ENCODE measurements around the gene NFE2L2.
"Not testable (repeated sequence)": the region's sequence is repeated elsewhere in the genome, so short reads cannot be mapped to it uniquely, and the experiment has no call there.

Gene NFE2L2

GRCh38 chr2:177254433-177255226, 9.9 kb downstream of the NFE2L2 start:
- DNase-seq (ENCODE audit: low spot score in 2 of 2) (no peak), ATAC-seq (no peak)
- Mint-ChIP-seq H3K4me1 (peaks cover 75% of the 10 kb centered on the region), H3K36me3 (peaks cover 88% of the 10 kb centered on the region), H3K9me3 (no peaks in the 10 kb centered on the region), H3K4me3 (no peak overlapping the region), H3K27ac (peak overlapping the region; percentile 44)

GRCh38 chr2:177253704-177254103, 10.8 kb downstream of the NFE2L2 start:
- Mint-ChIP-seq H3K4me1 (peaks cover 75% of the 10 kb centered on the region), H3K36me3 (peaks cover 86% of the 10 kb centered on the region), H3K4me3 (no peak overlapping the region), H3K27ac (peak overlapping the region; percentile 44), H3K9me3 (no peaks in the 10 kb centered on the region)
- DNase-seq (ENCODE audit: low spot score in 2 of 2) (no peak), ATAC-seq (no peak)

GRCh38 chr2:177252808-177253531, 11.6 kb downstream of the NFE2L2 start:
- H3K4me3 Mint-ChIP-seq = peak overlapping the region; percentile 40
- DNase-seq (ENCODE audit: low spot score in 2 of 2) (no peak), ATAC-seq (no peak)
- H3K27ac Mint-ChIP-seq = peak overlapping the region; percentile 72
- H3K4me1 Mint-ChIP-seq = peaks cover 75% of the 10 kb centered on the region
- H3K36me3 Mint-ChIP-seq = peaks cover 84% of the 10 kb centered on the region
- H3K9me3 Mint-ChIP-seq = no peaks in the 10 kb centered on the region

- DNase-seq (ENCODE audit: low spot score in 2 of 2) (no peak), ATAC-seq (no peak)
- peaks cover 62% of the 10 kb centered on the region for H3K4me1 Mint-ChIP-seq
- H3K36me3 Mint-ChIP-seq = peaks cover 81% of the 10 kb centered on the region
- no peaks in the 10 kb centered on the region for H3K9me3 Mint-ChIP-seq
- peak overlapping the region; percentile 72 for H3K27ac Mint-ChIP-seq
- peak overlapping the region; percentile 40 for H3K4me3 Mint-ChIP-seq
Measured at GRCh38 chr2:177251165-177251542, 13.4 kb downstream of the NFE2L2 start.

- DNase-seq (ENCODE audit: low spot score in 2 of 2) (no peak), ATAC-seq (no peak)
- Mint-ChIP-seq H3K4me3 (no peak overlapping the region), H3K27ac (peak overlapping the region; percentile 72), H3K9me3 (no peaks in the 10 kb centered on the region), H3K4me1 (peaks cover 65% of the 10 kb centered on the region), H3K36me3 (peaks cover 78% of the 10 kb centered on the region)
Measured at GRCh38 chr2:177250461-177250860, 14.1 kb downstream of the NFE2L2 start.

GRCh38 chr2:177249038-177249437, 15.5 kb downstream of the NFE2L2 start:
- H3K36me3 Mint-ChIP-seq = peaks cover 73% of the 10 kb centered on the region
- H3K4me1 Mint-ChIP-seq = peaks cover 65% of the 10 kb centered on the region
- H3K27ac Mint-ChIP-seq = peak overlapping the region; percentile 70
- ATAC-seq (no peak), DNase-seq (ENCODE audit: low spot score in 2 of 2) (no peak)
- no peaks in the 10 kb centered on the region for H3K9me3 Mint-ChIP-seq
- H3K4me3 Mint-ChIP-seq = no peak overlapping the region

- no peak overlapping the region for H3K4me3 Mint-ChIP-seq
- no peak for DNase-seq (ENCODE audit: low spot score in 2 of 2)
- peak overlapping the region; percentile 45 for H3K27ac Mint-ChIP-seq
- ATAC-seq = no peak
- H3K36me3 Mint-ChIP-seq = peaks cover 71% of the 10 kb centered on the region
- H3K4me1 Mint-ChIP-seq = peaks cover 60% of the 10 kb centered on the region
- H3K9me3 Mint-ChIP-seq = no peaks in the 10 kb centered on the region
Measured at GRCh38 chr2:177247693-177248262, 16.7 kb downstream of the NFE2L2 start.

GRCh38 chr2:177246523-177247030, 17.9 kb downstream of the NFE2L2 start:
- H3K27ac Mint-ChIP-seq; ATAC-seq; H3K9me3 Mint-ChIP-seq; H3K4me3 Mint-ChIP-seq; DNase-seq (ENCODE audit: low spot score in 2 of 2): not testable (repeated sequence)
- H3K4me1 Mint-ChIP-seq = peaks cover 61% of the 10 kb centered on the region
- H3K36me3 Mint-ChIP-seq = peaks cover 70% of the 10 kb centered on the region

GRCh38 chr2:177246000-177246399, 18.5 kb downstream of the NFE2L2 start:
- Mint-ChIP-seq H3K36me3 (peaks cover 70% of the 10 kb centered on the region), H3K4me1 (peaks cover 61% of the 10 kb centered on the region), H3K4me3 (no peak overlapping the region), H3K27ac (peak overlapping the region; percentile 74), H3K9me3 (no peaks in the 10 kb centered on the region)
- DNase-seq (ENCODE audit: low spot score in 2 of 2) = no peak
- no peak for ATAC-seq

GRCh38 chr2:177245010-177245422, 19.5 kb downstream of the NFE2L2 start:
- no peak overlapping the region for H3K4me3 Mint-ChIP-seq
- ATAC-seq (no peak), DNase-seq (ENCODE audit: low spot score in 2 of 2) (no peak)
- no peaks in the 10 kb centered on the region for H3K9me3 Mint-ChIP-seq
- H3K36me3 Mint-ChIP-seq = peaks cover 72% of the 10 kb centered on the region
- peak overlapping the region; percentile 74 for H3K27ac Mint-ChIP-seq
- peaks cover 61% of the 10 kb centered on the region for H3K4me1 Mint-ChIP-seq

- DNase-seq (ENCODE audit: low spot score in 2 of 2) (no peak), ATAC-seq (peak; percentile 74)
- no peaks in the 10 kb centered on the region for H3K9me3 Mint-ChIP-seq
- peak overlapping the region; percentile 74 for H3K27ac Mint-ChIP-seq
- peaks cover 73% of the 10 kb centered on the region for H3K36me3 Mint-ChIP-seq
- no peak overlapping the region for H3K4me3 Mint-ChIP-seq
- peaks cover 63% of the 10 kb centered on the region for H3K4me1 Mint-ChIP-seq
Measured at GRCh38 chr2:177244244-177244771, 20.2 kb downstream of the NFE2L2 start.

- ATAC-seq (no peak), DNase-seq (ENCODE audit: low spot score in 2 of 2) (no peak)
- Mint-ChIP-seq H3K27ac (peak overlapping the region; percentile 86), H3K36me3 (peaks cover 70% of the 10 kb centered on the region), H3K9me3 (no peaks in the 10 kb centered on the region), H3K4me1 (peaks cover 70% of the 10 kb centered on the region), H3K4me3 (peak overlapping the region; percentile 34)
Measured at GRCh38 chr2:177243476-177243875, 21.1 kb downstream of the NFE2L2 start.

GRCh38 chr2:177243073-177243472, 21.5 kb downstream of the NFE2L2 start:
- peaks cover 67% of the 10 kb centered on the region for H3K36me3 Mint-ChIP-seq
- peak overlapping the region; percentile 34 for H3K4me3 Mint-ChIP-seq
- no peak for ATAC-seq
- peaks cover 73% of the 10 kb centered on the region for H3K4me1 Mint-ChIP-seq
- H3K9me3 Mint-ChIP-seq = no peaks in the 10 kb centered on the region
- no peak for DNase-seq (ENCODE audit: low spot score in 2 of 2)
- peak overlapping the region; percentile 86 for H3K27ac Mint-ChIP-seq

GRCh38 chr2:177242121-177242987, 22.2 kb downstream of the NFE2L2 start:
- ATAC-seq = no peak
- H3K4me3 Mint-ChIP-seq = peak overlapping the region; percentile 34
- peaks cover 66% of the 10 kb centered on the region for H3K36me3 Mint-ChIP-seq
- DNase-seq (ENCODE audit: low spot score in 2 of 2) = no peak
- peak overlapping the region; percentile 86 for H3K27ac Mint-ChIP-seq
- H3K4me1 Mint-ChIP-seq = peaks cover 73% of the 10 kb centered on the region
- no peaks in the 10 kb centered on the region for H3K9me3 Mint-ChIP-seq
